SU-DHL-6 (cell line): ENCODE measurements around the gene SARDH.

Experiments
- CTCF ChIP-seq: fragments of 200-600 bp; sonication (generic); IDR thresholded peaks from one replicate; pipeline ENCODE4 v1.5.1; 2017; ENCODE audit warnings: antibody characterized with exemption, mild to moderate bottlenecking, low read length, moderate library complexity; ENCODE audit not compliant: insufficient read depth, poor library complexity, severe bottlenecking
- EZH2phosphoT487 ChIP-seq: fragments of 200-600 bp; sonication (generic), shearing (Covaris generic); conservative IDR thresholded peaks from 2 replicates; pipeline ENCODE4 v1.6.1; 2018; ENCODE audit warnings: mild to moderate bottlenecking, antibody characterized with exemption, low read length, moderate library complexity, mixed read lengths

GRCh38 chr9:133680250-133680975 is 57.7 kb downstream of the SARDH start:
- TF ChIP-seq CTCF (no peak), EZH2phosphoT487 (no peak)
